Nephron progenitor cell (in vitro differentiated cells): ENCODE measurements around the gene MAP7.

Source experiments
- DNase-seq: peaks from one replicate; pipeline ENCODE4 v3.0.0; 2021
- H3K27ac Mint-ChIP-seq: 2 replicates; pipeline ENCODE4 v1.8.0; 2021; ENCODE audit warnings: mild to moderate bottlenecking, moderate library complexity, mixed read lengths
- H3K27me3 Mint-ChIP-seq: 2 replicates; pipeline ENCODE4 v1.8.0; 2021; ENCODE audit warnings: mild to moderate bottlenecking, low read depth, mixed read lengths; ENCODE audit not compliant: poor library complexity
- H3K36me3 Mint-ChIP-seq: 2 replicates; pipeline ENCODE4 v1.8.0; 2021; ENCODE audit warnings: low read depth, mixed read lengths
- H3K4me1 Mint-ChIP-seq: 2 replicates; pipeline ENCODE4 v1.8.0; 2021; ENCODE audit warnings: mixed read lengths
- H3K4me3 Mint-ChIP-seq: 2 replicates; pipeline ENCODE4 v1.8.0; 2021; ENCODE audit warnings: mild to moderate bottlenecking, moderate library complexity, mixed read lengths
- H3K9me3 Mint-ChIP-seq: 2 replicates; pipeline ENCODE4 v1.8.0; 2021; ENCODE audit warnings: mild to moderate bottlenecking, moderate library complexity, mixed read lengths
- CTCF ChIP-seq: fragments of 200-600 bp; sonication (generic); IDR thresholded peaks from 2 replicates; pipeline ENCODE4 v1.5.0; 2021; ENCODE audit warnings: antibody characterized with exemption

The MAP7 gene

DNA sequence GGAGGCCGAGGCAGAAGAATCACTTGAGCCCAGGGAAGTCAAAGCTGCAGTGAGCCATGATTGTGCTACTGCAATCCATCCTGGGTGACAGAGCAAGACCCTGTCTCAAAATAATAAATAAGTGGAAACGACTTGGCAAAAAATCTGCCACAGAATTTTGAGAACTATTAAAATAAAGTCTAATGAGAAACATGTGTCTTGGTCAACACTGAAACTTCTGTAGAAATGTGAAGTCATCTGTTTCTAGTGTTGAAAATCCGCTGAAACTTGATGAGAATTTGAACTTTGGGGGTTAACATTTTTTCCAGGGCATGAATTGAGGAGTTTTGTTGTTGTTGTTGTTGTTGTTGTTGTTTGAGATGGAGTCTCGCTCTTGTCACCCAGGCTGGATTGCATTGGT is 231.5 kb downstream of the MAP7 start:
- no peak overlapping the region for H3K27ac Mint-ChIP-seq
- no peak for DNase-seq
- H3K4me3 Mint-ChIP-seq, result no peak overlapping the region
- no peaks in the 10 kb centered on the region for H3K36me3 Mint-ChIP-seq
- H3K9me3 Mint-ChIP-seq, result no peaks in the 10 kb centered on the region
- no peak for TF ChIP-seq CTCF
- peaks cover 24% of the 10 kb centered on the region for H3K27me3 Mint-ChIP-seq
- peaks cover 2% of the 10 kb centered on the region for H3K4me1 Mint-ChIP-seq

- peaks cover 29% of the 10 kb centered on the region for H3K27me3 Mint-ChIP-seq
- H3K4me3 Mint-ChIP-seq, result no peak overlapping the region
- no peak for DNase-seq
- no peaks in the 10 kb centered on the region for H3K4me1 Mint-ChIP-seq
- H3K27ac Mint-ChIP-seq, result no peak overlapping the region
- no peaks in the 10 kb centered on the region for H3K9me3 Mint-ChIP-seq
- TF ChIP-seq CTCF, result no peak
- H3K36me3 Mint-ChIP-seq, result no peaks in the 10 kb centered on the region
Measured at GRCh38 chr6:136317971-136318370, 232.3 kb downstream of the MAP7 start.

GRCh38 chr6:136317021-136317694 is 233.1 kb downstream of the MAP7 start:
- DNase-seq, result peak; percentile 47
- peak; percentile 78 for TF ChIP-seq CTCF
- H3K36me3 Mint-ChIP-seq, result no peaks in the 10 kb centered on the region
- peaks cover 30% of the 10 kb centered on the region for H3K27me3 Mint-ChIP-seq
- no peak overlapping the region for H3K4me3 Mint-ChIP-seq
- H3K4me1 Mint-ChIP-seq, result no peaks in the 10 kb centered on the region
- H3K9me3 Mint-ChIP-seq, result no peaks in the 10 kb centered on the region
- no peak overlapping the region for H3K27ac Mint-ChIP-seq

GRCh38 chr6:136315594-136315993 is 234.6 kb downstream of the MAP7 start:
- Mint-ChIP-seq H3K27me3 (peaks cover 33% of the 10 kb centered on the region), H3K4me1 (no peaks in the 10 kb centered on the region), H3K4me3 (no peak overlapping the region), H3K27ac (no peak overlapping the region), H3K9me3 (no peaks in the 10 kb centered on the region), H3K36me3 (no peaks in the 10 kb centered on the region)
- no peak for TF ChIP-seq CTCF
- DNase-seq, result no peak

DNA sequence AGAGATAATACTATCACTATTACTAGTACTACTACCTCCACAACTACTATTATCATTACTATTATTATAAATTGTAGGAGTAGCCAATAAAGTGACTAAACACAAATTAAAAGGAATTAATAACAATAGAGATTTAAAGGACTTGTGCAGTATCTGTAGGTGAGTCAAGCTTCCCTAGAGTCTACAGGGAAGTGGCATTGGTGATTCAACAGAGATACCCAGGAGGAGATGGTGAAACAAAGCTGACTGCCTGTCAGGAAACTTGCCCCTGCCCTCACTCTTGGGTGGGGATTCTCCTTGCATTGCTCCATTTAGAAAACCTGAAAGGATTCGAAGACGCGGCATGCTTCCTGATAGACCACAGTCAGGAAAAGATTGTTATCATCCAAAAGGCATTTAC is 237.2 kb downstream of the MAP7 start:
- Mint-ChIP-seq H3K27me3 (peaks cover 43% of the 10 kb centered on the region), H3K4me1 (no peaks in the 10 kb centered on the region), H3K9me3 (no peaks in the 10 kb centered on the region), H3K27ac (no peak overlapping the region), H3K36me3 (no peaks in the 10 kb centered on the region), H3K4me3 (no peak overlapping the region)
- TF ChIP-seq CTCF, result no peak
- DNase-seq, result no peak

- Mint-ChIP-seq H3K9me3 (no peaks in the 10 kb centered on the region), H3K4me3 (no peak overlapping the region), H3K36me3 (no peaks in the 10 kb centered on the region), H3K27ac (no peak overlapping the region), H3K4me1 (peaks cover 6% of the 10 kb centered on the region), H3K27me3 (peaks cover 38% of the 10 kb centered on the region)
- no peak for DNase-seq
- no peak for TF ChIP-seq CTCF
Measured at GRCh38 chr6:136309729-136310311, 240.4 kb downstream of the MAP7 start.
